Fibroblast of lung (primary cell): ENCODE measurements around the gene DARS2. TPM values are rescaled to one million over a fixed set of nuclear protein-coding genes. Genes with fewer than 3 reads are reported as not detected.
"Not testable (repeated sequence)": the region's sequence is repeated elsewhere in the genome, so short reads cannot be mapped to it uniquely, and the experiment has no call there.

Source experiments
- DNase-seq, 2 donors: peaks; one replicate each; pipeline versions ENCODE4 v3.0.0 to v3.0.0-alpha.2; 2010; ENCODE audit warnings: low read depth in 2 of 2
- H2AFZ ChIP-seq: 2 replicates; pipeline ENCODE4 v1.5.1; 2012; ENCODE audit warnings: low read length, control low read depth, inconsistent platforms
- H3K27ac ChIP-seq: 2 replicates; pipeline ENCODE4 v1.5.1; 2011; ENCODE audit warnings: low read length, control low read depth; ENCODE audit not compliant: insufficient read depth
- H3K27me3 ChIP-seq: 2 replicates; pipeline ENCODE4 v1.5.1; 2011; ENCODE audit warnings: mild to moderate bottlenecking, low read length; ENCODE audit not compliant: control insufficient read depth, insufficient read depth
- H3K36me3 ChIP-seq: 2 replicates; pipeline ENCODE4 v1.5.1; 2011; ENCODE audit warnings: low read length; ENCODE audit not compliant: control insufficient read depth, insufficient read depth
- H3K4me1 ChIP-seq: 2 replicates; pipeline ENCODE4 v1.5.1; 2011; ENCODE audit warnings: low read length; ENCODE audit not compliant: control insufficient read depth, insufficient read depth; ENCODE audit errors: extremely low read depth
- H3K4me2 ChIP-seq: 2 replicates; pipeline ENCODE4 v1.5.1; 2011; ENCODE audit warnings: low read length, control low read depth; ENCODE audit not compliant: insufficient read depth; ENCODE audit errors: extremely low read depth
- H3K4me3 ChIP-seq, 4 experiments: fragments of 200-600 bp in 1 of 4; sonication (generic) in 1 of 4; replicated peaks in 1 of 4; 2 replicates each; pipeline ENCODE4 v1.5.1; 2011 to 2016; ENCODE audit warnings: low read length in 4 of 4, low read depth in 3 of 4, mild to moderate bottlenecking in 3 of 4, control low read depth in 2 of 4, inconsistent platforms in 1 of 4, mixed read lengths in 1 of 4; ENCODE audit not compliant: insufficient read depth in 1 of 4; ENCODE audit errors: control extremely low read depth in 1 of 4
- H3K79me2 ChIP-seq: 2 replicates; pipeline ENCODE4 v1.5.1; 2012; ENCODE audit warnings: mild to moderate bottlenecking, low read length, inconsistent platforms; ENCODE audit not compliant: control insufficient read depth, insufficient read depth
- H3K9ac ChIP-seq: 2 replicates; pipeline ENCODE4 v1.5.1; 2011; ENCODE audit warnings: mild to moderate bottlenecking, low read length, control low read depth; ENCODE audit not compliant: insufficient read depth
- H3K9me3 ChIP-seq: 2 replicates; pipeline ENCODE4 v1.5.1; 2012; ENCODE audit warnings: low read depth, low read length; ENCODE audit not compliant: control insufficient read depth, insufficient read depth
- H4K20me1 ChIP-seq: 2 replicates; pipeline ENCODE4 v1.5.1; 2011; ENCODE audit warnings: low read length; ENCODE audit not compliant: control insufficient read depth, insufficient read depth; ENCODE audit errors: extremely low read depth
- CTCF ChIP-seq, 2 donors: IDR thresholded peaks in 1 of 2; conservative IDR thresholded peaks in 1 of 2; 1 replicate in 1 of 2; 2 replicates in 1 of 2; pipeline ENCODE4 v1.5.1; 2011 to 2012; ENCODE audit warnings: low read length in 2 of 2, control low read depth in 1 of 2, inconsistent platforms in 1 of 2, low read depth in 1 of 2, mild to moderate bottlenecking in 1 of 2
- EZH2 ChIP-seq: IDR thresholded peaks from 2 replicates; pipeline ENCODE4 v1.5.1; 2012; ENCODE audit warnings: low read length, control low read depth, mild to moderate bottlenecking; ENCODE audit errors: missing control alignments
- polyA plus RNA-seq, 2 donors: library from polyadenylated mRNA; depleted of rRNA in 1 of 2; stranded (reverse) in 1 of 2; unstranded in 1 of 2; fragments of >200 nt; gene quantifications; 2 replicates each; pipeline ENCODE4 v1.2.1, GENCODE V29; 2011 to 2012; ENCODE audit warnings: missing spikeins in 1 of 2
- total RNA-seq: library from RNA; depleted of rRNA; stranded (reverse); fragments of >200 nt; gene quantifications from 2 replicates; pipeline ENCODE4 v1.2.1, GENCODE V29; 2014

DARS2 gene
- total and polyA plus RNA-seq, 2 donors (not counting 1 experiment from before 2014, with no cell fraction given), result 17.8 to 19.5 TPM

DNA sequence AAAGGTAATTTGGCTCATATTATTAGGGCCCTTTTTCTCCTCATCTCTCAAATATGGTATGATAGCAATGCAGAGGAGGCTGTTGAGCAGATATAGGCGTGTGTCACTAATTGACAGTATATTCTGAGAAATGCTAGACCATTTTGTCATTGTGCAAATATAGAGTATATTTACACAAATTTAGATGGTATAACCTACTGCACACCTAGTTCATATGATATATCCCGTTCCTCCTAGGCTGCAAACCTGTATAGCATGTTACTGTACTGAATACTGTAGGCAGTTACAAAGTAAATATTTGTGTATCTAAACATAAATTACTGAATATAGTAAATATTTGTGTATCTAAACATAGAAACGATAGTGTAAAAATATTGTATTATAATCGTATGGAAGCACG lies 52.3 kb downstream of the DARS2 start:
- no peaks in the 10 kb centered on the region for H3K9me3 ChIP-seq

DNA sequence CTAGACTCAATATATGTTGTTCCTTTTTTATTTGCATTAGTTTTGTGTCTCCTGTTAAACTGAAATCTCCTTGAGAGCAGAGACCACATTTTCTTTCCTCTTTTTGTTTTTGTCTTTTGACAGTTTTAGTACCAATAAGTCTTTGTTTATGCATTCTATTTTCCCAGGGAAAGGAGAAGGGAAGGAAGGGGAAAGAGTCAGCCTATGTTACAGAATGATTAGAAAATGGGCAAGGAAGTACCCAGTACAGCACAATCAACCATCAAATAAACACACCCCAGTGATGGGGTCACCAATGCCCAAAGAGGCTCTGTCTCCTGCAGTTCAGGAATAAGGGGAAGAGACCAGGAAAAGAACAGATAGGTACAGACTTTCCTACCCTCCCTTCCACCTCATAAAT lies 53.8 kb downstream of the DARS2 start:
- no peaks in the 10 kb centered on the region for H3K36me3 ChIP-seq
- TF ChIP-seq CTCF (conservative IDR thresholded peaks at IDR 0.05 in 1 of 2, IDR thresholded peaks at IDR 0.05 in 1 of 2; ENCODE audit: low read depth in 1 of 2, low read length in 2 of 2), result no peak

More for the DNA sequence above, 52.3 kb downstream of the DARS2 start:
- Histone ChIP-seq H3K27ac (no peak overlapping the region), H3K27me3 (no peaks in the 10 kb centered on the region), H4K20me1 (no peaks in the 10 kb centered on the region), H3K4me1 (no peaks in the 10 kb centered on the region), H3K4me3 (no peak overlapping the region), H2AFZ (no peak overlapping the region), H3K79me2 (no peaks in the 10 kb centered on the region), H3K36me3 (no peaks in the 10 kb centered on the region), H3K9ac (no peak overlapping the region), H3K4me2 (no peak overlapping the region)
- no peak for DNase-seq
- TF ChIP-seq CTCF (conservative IDR thresholded peaks at IDR 0.05 in 1 of 2, IDR thresholded peaks at IDR 0.05 in 1 of 2; ENCODE audit: low read depth in 1 of 2, low read length in 2 of 2) (no peak), EZH2 (no peak)

GRCh38 chr1:173881117-173881516 lies 56.6 kb downstream of the DARS2 start:
- not testable (repeated sequence) for H4K20me1 ChIP-seq, H3K4me2 ChIP-seq, H3K79me2 ChIP-seq, H2AFZ ChIP-seq, H3K4me1 ChIP-seq, DNase-seq, H3K4me3 ChIP-seq, H3K27me3 ChIP-seq, H3K9me3 ChIP-seq, H3K9ac ChIP-seq, H3K27ac ChIP-seq, H3K36me3 ChIP-seq

More for the DNA sequence above, 53.8 kb downstream of the DARS2 start:
- no peak overlapping the region for H3K9ac ChIP-seq
- no peak overlapping the region for H3K4me3 ChIP-seq
- DNase-seq, result no peak
- no peaks in the 10 kb centered on the region for H3K79me2 ChIP-seq
- no peaks in the 10 kb centered on the region for H3K4me1 ChIP-seq
- H2AFZ ChIP-seq, result no peak overlapping the region
- H3K27ac ChIP-seq, result no peak overlapping the region
- H3K4me2 ChIP-seq, result no peak overlapping the region
- no peaks in the 10 kb centered on the region for H3K9me3 ChIP-seq
- no peaks in the 10 kb centered on the region for H3K27me3 ChIP-seq
- no peaks in the 10 kb centered on the region for H4K20me1 ChIP-seq

- no peaks in the 10 kb centered on the region for H3K27me3 ChIP-seq
- no peak overlapping the region for H3K27ac ChIP-seq
- no peak overlapping the region for H3K9ac ChIP-seq
- peaks cover 3% of the 10 kb centered on the region for H3K36me3 ChIP-seq
- H4K20me1 ChIP-seq, result no peaks in the 10 kb centered on the region
- no peaks in the 10 kb centered on the region for H3K9me3 ChIP-seq
- no peak for DNase-seq
- H3K4me2 ChIP-seq, result no peak overlapping the region
- no peaks in the 10 kb centered on the region for H3K4me1 ChIP-seq
- H3K79me2 ChIP-seq, result no peaks in the 10 kb centered on the region
- TF ChIP-seq EZH2 (no peak), CTCF (conservative IDR thresholded peaks at IDR 0.05 in 1 of 2, IDR thresholded peaks at IDR 0.05 in 1 of 2; ENCODE audit: low read depth in 1 of 2, low read length in 2 of 2) (no peak)
- no peak overlapping the region for H3K4me3 ChIP-seq
- no peak overlapping the region for H2AFZ ChIP-seq
Observed at GRCh38 chr1:173884701-173885100, 60.2 kb downstream of the DARS2 start.
